Neural progenitor cell (in vitro differentiated cells): ENCODE data around the gene PHOX2B. TPM values are rescaled to one million over a fixed set of nuclear protein-coding genes. Genes with fewer than 3 reads are reported as not detected.
"Not testable (repeated sequence)": the region's sequence is repeated elsewhere in the genome, so short reads cannot be mapped to it uniquely, and the experiment has no call there.

ENCODE experiments used
- DNase-seq: peaks from one replicate; pipeline ENCODE4 v3.0.0-alpha.2; 2016; ENCODE audit warnings: low spot score
- H2AFZ ChIP-seq: fragments of 200-600 bp; sonication (generic); replicated peaks from 2 replicates; pipeline ENCODE4 v1.6.1; 2016; ENCODE audit warnings: antibody characterized with exemption
- H3F3A ChIP-seq: fragments of 200-600 bp; sonication (generic); 2 replicates; pipeline ENCODE4 v1.6.1; 2016; ENCODE audit warnings: antibody characterized with exemption, low read depth
- H3K27ac ChIP-seq: fragments of 200-600 bp; sonication (generic); 2 replicates; pipeline ENCODE4 v1.5.1; 2016; ENCODE audit warnings: mild to moderate bottlenecking
- H3K27me3 ChIP-seq: fragments of 200-600 bp; sonication (generic); 2 replicates; pipeline ENCODE4 v1.6.1; 2016; ENCODE audit warnings: mild to moderate bottlenecking, moderate library complexity
- H3K36me3 ChIP-seq: fragments of 200-600 bp; sonication (generic); 2 replicates; pipeline ENCODE4 v1.5.1; 2016
- H3K4me1 ChIP-seq: fragments of 200-600 bp; sonication (generic); 2 replicates; pipeline ENCODE4 v1.6.1; 2016; ENCODE audit warnings: mixed run types
- H3K4me2 ChIP-seq: fragments of 200-600 bp; sonication (generic); 2 replicates; pipeline ENCODE4 v1.6.1; 2016
- H3K4me3 ChIP-seq: fragments of 200-600 bp; sonication (generic); 2 replicates; pipeline ENCODE4 v1.5.1; 2016
- H3K79me2 ChIP-seq: fragments of 200-600 bp; sonication (generic); 2 replicates; pipeline ENCODE4 v1.6.1; 2016; ENCODE audit warnings: low read depth
- H3K9ac ChIP-seq: fragments of 200-600 bp; sonication (generic); 2 replicates; pipeline ENCODE4 v1.6.1; 2016
- H3K9me3 ChIP-seq: fragments of 200-600 bp; sonication (generic); 2 replicates; pipeline ENCODE4 v1.5.1; 2016; ENCODE audit warnings: low read depth
- H4K20me1 ChIP-seq: fragments of 200-600 bp; sonication (generic); 2 replicates; pipeline ENCODE4 v1.6.1; 2016; ENCODE audit warnings: low read depth
- H3K27ac Mint-ChIP-seq: 3 replicates; pipeline ENCODE4 v1.8.0; 2021; ENCODE audit warnings: mixed read lengths
- H3K27me3 Mint-ChIP-seq: 2 replicates; pipeline ENCODE4 v1.8.0; 2022; ENCODE audit warnings: low read depth, mild to moderate bottlenecking, inconsistent platforms, moderate library complexity, mixed read lengths; ENCODE audit not compliant: insufficient read depth
- H3K36me3 Mint-ChIP-seq: 3 replicates; pipeline ENCODE4 v1.8.0; 2021; ENCODE audit warnings: mixed read lengths
- H3K4me1 Mint-ChIP-seq: 3 replicates; pipeline ENCODE4 v1.8.0; 2021; ENCODE audit warnings: mixed read lengths
- H3K4me3 Mint-ChIP-seq: 3 replicates; pipeline ENCODE4 v1.8.0; 2021; ENCODE audit warnings: mild to moderate bottlenecking, moderate library complexity, mixed read lengths
- H3K9me3 Mint-ChIP-seq: 3 replicates; pipeline ENCODE4 v1.8.0; 2020; ENCODE audit warnings: mixed read lengths
- CTCF ChIP-seq: fragments of 200-600 bp; sonication (generic); IDR thresholded peaks from 2 replicates; pipeline ENCODE4 v1.5.1; 2017; ENCODE audit warnings: antibody characterized with exemption, mild to moderate bottlenecking
- EZH2 ChIP-seq: fragments of 200-600 bp; sonication (generic); IDR thresholded peaks from 2 replicates; pipeline ENCODE4 v1.6.1; 2017; ENCODE audit warnings: antibody characterized with exemption, mild to moderate bottlenecking, moderate library complexity
- EZH2phosphoT487 ChIP-seq: fragments of 200-600 bp; sonication (generic); IDR thresholded peaks from 2 replicates; pipeline ENCODE4 v1.6.1; 2017; ENCODE audit warnings: antibody characterized with exemption
- total RNA-seq: library from RNA; depleted of rRNA; stranded (reverse); fragments of >200 nt; gene quantifications from 2 replicates; pipeline ENCODE4 v1.2.3, GENCODE V29; 2015; ENCODE audit warnings: low replicate concordance

PHOX2B gene
- total RNA-seq, 1 donor from 2014 or later: not detected

- H3K4me3 ChIP-seq: no peak overlapping the region
- H3K4me1 ChIP-seq: peaks cover 13% of the 10 kb centered on the region
- H2AFZ ChIP-seq: no peak overlapping the region
- no peak overlapping the region for H3K9ac ChIP-seq
- H3K27me3 ChIP-seq: peaks cover 100% of the 10 kb centered on the region
- no peak overlapping the region for H3K27ac Mint-ChIP-seq
- H3K9me3 ChIP-seq: peaks cover 6% of the 10 kb centered on the region
- H3K27me3 Mint-ChIP-seq: peaks cover 89% of the 10 kb centered on the region
- H3K4me3 Mint-ChIP-seq: peak overlapping the region; percentile 41
- DNase-seq: peak; percentile 10
- H4K20me1 ChIP-seq: peaks cover 39% of the 10 kb centered on the region
- H3K9me3 Mint-ChIP-seq: peaks cover 13% of the 10 kb centered on the region
- no peaks in the 10 kb centered on the region for H3K79me2 ChIP-seq
- peaks cover 26% of the 10 kb centered on the region for H3F3A ChIP-seq
- TF ChIP-seq EZH2phosphoT487: peak; percentile 66
- TF ChIP-seq CTCF: no peak
- peak; percentile 84 for TF ChIP-seq EZH2
- no peak overlapping the region for H3K27ac ChIP-seq
- no peak overlapping the region for H3K4me2 ChIP-seq
- H3K36me3 Mint-ChIP-seq: no peaks in the 10 kb centered on the region
- H3K36me3 ChIP-seq: no peaks in the 10 kb centered on the region
- peaks cover 26% of the 10 kb centered on the region for H3K4me1 Mint-ChIP-seq
Observed at GRCh38 chr4:41744572-41745291, 3.8 kb downstream of the PHOX2B start.

DNA sequence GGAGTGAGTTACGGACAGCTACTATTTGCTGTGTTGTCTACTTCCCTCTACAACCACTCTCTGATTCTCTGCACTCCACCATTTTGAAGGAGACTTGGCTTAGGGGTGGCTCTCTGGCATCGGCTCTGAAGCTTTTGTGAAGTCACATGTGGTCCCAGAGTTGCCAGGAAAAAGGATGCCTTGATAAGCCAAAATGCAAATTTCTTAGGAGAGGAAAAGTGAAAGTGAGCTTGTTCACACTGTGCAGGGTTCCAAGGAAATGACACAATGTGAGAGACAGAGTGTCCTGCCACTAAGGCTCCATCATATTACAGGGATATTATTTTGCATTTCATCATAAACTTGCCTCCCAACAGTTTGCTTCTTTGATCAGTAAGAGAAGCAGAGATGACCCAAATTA, 7.2 kb downstream of the PHOX2B start:
- H3K36me3 Mint-ChIP-seq: no peaks in the 10 kb centered on the region
- Histone ChIP-seq H3K9me3 (peaks cover 6% of the 10 kb centered on the region), H2AFZ (no peak overlapping the region), H3K4me2 (no peak overlapping the region), H3K27ac (no peak overlapping the region), H4K20me1 (peaks cover 5% of the 10 kb centered on the region), H3K27me3 (peaks cover 97% of the 10 kb centered on the region), H3K79me2 (no peaks in the 10 kb centered on the region), H3K4me3 (no peak overlapping the region), H3K36me3 (no peaks in the 10 kb centered on the region), H3F3A (peaks cover 5% of the 10 kb centered on the region), H3K9ac (no peak overlapping the region), H3K4me1 (no peaks in the 10 kb centered on the region)
- no peak overlapping the region for H3K4me3 Mint-ChIP-seq
- TF ChIP-seq EZH2phosphoT487 (no peak), EZH2 (no peak), CTCF (no peak)
- no peak for DNase-seq
- H3K27ac Mint-ChIP-seq: no peak overlapping the region
- peaks cover 57% of the 10 kb centered on the region for H3K27me3 Mint-ChIP-seq
- H3K4me1 Mint-ChIP-seq: peaks cover 4% of the 10 kb centered on the region
- H3K9me3 Mint-ChIP-seq: peaks cover 13% of the 10 kb centered on the region

GRCh38 chr4:41737491-41737890, 11.0 kb downstream of the PHOX2B start:
- H3K27ac Mint-ChIP-seq, H3K4me1 Mint-ChIP-seq, H2AFZ ChIP-seq, H3K4me2 ChIP-seq, DNase-seq, H3F3A ChIP-seq, H3K79me2 ChIP-seq, H3K4me1 ChIP-seq, H3K36me3 Mint-ChIP-seq, H3K9me3 Mint-ChIP-seq, H4K20me1 ChIP-seq, H3K9me3 ChIP-seq, H3K4me3 ChIP-seq, H3K9ac ChIP-seq, H3K36me3 ChIP-seq, H3K4me3 Mint-ChIP-seq, H3K27ac ChIP-seq: not testable (repeated sequence)
- H3K27me3 ChIP-seq: peaks cover 92% of the 10 kb centered on the region
- H3K27me3 Mint-ChIP-seq: peaks cover 26% of the 10 kb centered on the region

DNA sequence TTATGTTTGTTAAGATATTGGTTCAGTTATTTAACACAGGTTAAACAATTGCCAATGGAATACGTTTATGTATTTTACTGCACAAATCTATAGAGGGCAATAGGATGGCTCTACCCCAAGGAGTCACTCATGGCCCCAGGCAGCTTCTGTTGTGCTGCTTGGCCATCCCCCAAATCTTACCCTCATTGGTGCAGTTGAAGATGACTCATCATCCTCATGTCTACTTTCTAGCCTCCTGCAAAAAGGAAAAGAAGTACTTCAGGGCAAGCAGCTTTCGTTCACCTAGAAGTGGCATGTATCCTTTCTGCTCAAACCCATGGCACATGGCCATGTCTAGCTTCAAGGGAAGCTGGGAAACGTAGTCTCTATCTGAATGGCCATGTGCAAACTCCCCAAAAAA, 14.2 kb downstream of the PHOX2B start:
- Mint-ChIP-seq H3K4me1 (no peaks in the 10 kb centered on the region), H3K27ac (no peak overlapping the region), H3K4me3 (no peak overlapping the region), H3K9me3 (no peaks in the 10 kb centered on the region), H3K27me3 (peaks cover 19% of the 10 kb centered on the region), H3K36me3 (no peaks in the 10 kb centered on the region)
- Histone ChIP-seq H3K36me3 (no peaks in the 10 kb centered on the region), H3K4me1 (no peaks in the 10 kb centered on the region), H3K27me3 (peaks cover 92% of the 10 kb centered on the region), H3K4me2 (no peak overlapping the region), H3K4me3 (no peak overlapping the region), H2AFZ (no peak overlapping the region), H3K9ac (no peak overlapping the region), H3K79me2 (no peaks in the 10 kb centered on the region), H3F3A (no peaks in the 10 kb centered on the region), H4K20me1 (no peaks in the 10 kb centered on the region), H3K27ac (no peak overlapping the region), H3K9me3 (no peaks in the 10 kb centered on the region)
- TF ChIP-seq EZH2 (no peak), CTCF (no peak), EZH2phosphoT487 (no peak)
- DNase-seq: no peak
